GM20000 (cell line): ENCODE measurements around the gene ARL13B.
"Not testable (repeated sequence)": the region's sequence is repeated elsewhere in the genome, so short reads cannot be mapped to it uniquely, and the experiment has no call there.

ENCODE experiments used
- DNase-seq: peaks from one replicate; pipeline ENCODE4 v3.0.0; 2012; ENCODE audit warnings: low spot score
- TF ChIP-seq, protein P1 (sequence below): IDR thresholded peaks from 2 replicates; pipeline ENCODE4 v1.5.1; 2012; ENCODE audit warnings: mild to moderate bottlenecking, control low read depth; ENCODE audit errors: extremely low read depth, missing control alignments

The ARL13B gene

DNA sequence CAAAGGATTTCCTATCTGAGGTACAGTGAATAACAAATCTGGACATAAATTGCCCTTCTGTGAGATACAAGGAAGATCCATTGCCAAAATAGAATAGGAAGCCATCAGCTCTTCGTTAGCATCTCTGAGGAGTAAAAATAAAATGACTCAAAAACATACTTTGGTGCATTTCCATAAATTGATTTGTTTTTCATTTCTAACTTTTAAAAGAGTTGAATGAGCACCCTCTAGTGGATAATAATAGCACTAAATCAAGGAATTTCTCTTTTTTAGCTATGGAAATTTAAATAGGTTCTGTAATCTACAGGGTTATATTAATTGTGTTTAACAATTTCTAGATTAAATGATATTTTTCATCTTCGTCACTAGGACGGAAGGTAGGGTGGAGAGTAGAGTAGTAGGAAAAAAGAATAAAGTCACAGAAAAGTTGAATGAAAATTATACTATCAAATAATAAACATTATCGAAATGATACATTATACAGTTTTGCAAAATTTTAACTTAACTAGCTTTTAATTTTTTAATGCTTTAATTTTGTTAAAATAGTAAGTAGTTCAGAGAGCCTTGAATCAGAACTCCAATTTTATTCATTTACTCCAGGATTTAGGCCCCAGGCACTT lies 89.3 kb downstream of the ARL13B start:
- peak; percentile 8 for DNase-seq

DNA sequence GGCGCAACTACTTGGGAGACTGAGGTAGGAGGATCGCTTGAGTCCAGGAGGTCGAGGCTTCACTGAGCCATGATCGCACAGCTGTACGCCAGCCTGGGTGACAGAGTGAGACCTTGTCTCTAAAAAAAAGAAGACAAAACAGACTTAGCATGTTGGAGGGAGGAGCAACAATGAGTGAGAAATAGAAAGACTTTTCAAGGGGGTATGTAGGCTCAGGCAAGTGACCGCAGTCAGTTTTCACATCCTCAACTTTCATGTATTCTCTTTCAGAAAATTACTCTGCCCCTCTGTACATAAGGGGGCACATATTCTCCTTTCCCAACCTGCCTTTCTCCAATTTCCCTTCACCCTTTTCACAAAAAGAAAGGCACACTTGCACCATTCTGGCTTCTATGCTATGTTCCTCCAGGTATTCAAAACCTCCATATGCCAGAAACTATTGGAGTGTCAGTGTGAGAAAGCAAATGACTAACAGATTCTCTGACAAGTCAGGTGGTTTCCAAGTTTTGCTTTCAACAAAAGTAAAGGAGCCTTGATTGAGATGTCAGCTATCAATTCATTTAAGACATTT lies 90.5 kb downstream of the ARL13B start:
- DNase-seq: peak; percentile 21

More for the DNA sequence above, 89.3 kb downstream of the ARL13B start:
- TF ChIP-seq, protein P1, sequence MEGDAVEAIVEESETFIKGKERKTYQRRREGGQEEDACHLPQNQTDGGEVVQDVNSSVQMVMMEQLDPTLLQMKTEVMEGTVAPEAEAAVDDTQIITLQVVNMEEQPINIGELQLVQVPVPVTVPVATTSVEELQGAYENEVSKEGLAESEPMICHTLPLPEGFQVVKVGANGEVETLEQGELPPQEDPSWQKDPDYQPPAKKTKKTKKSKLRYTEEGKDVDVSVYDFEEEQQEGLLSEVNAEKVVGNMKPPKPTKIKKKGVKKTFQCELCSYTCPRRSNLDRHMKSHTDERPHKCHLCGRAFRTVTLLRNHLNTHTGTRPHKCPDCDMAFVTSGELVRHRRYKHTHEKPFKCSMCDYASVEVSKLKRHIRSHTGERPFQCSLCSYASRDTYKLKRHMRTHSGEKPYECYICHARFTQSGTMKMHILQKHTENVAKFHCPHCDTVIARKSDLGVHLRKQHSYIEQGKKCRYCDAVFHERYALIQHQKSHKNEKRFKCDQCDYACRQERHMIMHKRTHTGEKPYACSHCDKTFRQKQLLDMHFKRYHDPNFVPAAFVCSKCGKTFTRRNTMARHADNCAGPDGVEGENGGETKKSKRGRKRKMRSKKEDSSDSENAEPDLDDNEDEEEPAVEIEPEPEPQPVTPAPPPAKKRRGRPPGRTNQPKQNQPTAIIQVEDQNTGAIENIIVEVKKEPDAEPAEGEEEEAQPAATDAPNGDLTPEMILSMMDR: peak; percentile 27

DNA sequence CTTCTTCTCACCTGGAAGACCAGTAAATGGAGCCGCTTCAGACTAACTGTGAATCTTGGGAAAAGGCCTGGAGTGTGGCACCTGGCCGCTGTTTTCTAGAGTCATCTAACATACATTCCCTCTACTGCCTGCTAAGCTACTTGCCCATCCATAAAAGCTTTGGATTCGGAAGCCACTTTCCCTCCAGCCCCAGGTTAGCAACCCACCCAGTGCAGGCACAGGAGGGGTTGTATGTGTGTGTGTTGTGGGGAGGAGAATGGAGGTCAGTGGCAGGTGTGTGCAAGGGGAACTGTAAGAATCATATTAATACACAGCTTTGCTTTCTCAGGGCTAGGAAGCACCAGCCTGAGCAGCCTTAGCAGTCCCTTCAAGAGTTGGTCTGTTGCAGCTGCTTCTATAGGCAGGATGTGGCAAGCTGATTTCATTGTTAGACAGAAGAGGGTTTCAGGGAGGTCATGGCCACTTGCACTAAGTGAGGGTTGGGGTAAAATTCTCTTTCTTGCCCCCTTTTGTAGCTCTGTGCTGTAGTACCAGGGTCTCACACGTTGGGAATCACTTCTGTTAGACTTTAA lies 91.8 kb downstream of the ARL13B start:
- TF ChIP-seq, protein P1: no peak
- peak; percentile 22 for DNase-seq

More for the DNA sequence above, 90.5 kb downstream of the ARL13B start:
- TF ChIP-seq, protein P1: no peak

DNA sequence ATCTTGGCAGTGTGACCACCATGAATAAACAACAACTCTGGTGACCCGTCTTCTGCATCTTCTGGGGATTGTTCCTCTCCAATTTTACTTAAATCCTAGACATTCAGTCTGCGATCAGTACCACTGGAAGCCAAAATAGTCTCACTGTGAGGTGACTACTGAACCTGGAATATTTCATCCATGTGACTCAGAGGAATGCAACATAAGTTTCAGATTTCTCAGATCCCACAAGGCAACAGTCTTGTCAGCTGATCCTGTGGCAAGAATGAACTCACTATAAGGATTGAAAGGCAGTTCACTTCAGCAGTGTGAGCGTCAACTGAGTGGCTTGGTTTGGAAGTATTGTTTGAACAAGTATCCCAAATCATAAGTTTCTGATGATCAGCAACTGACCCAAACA lies 96.1 kb downstream of the ARL13B start:
- TF ChIP-seq, protein P1: no peak
- DNase-seq: no peak

DNA sequence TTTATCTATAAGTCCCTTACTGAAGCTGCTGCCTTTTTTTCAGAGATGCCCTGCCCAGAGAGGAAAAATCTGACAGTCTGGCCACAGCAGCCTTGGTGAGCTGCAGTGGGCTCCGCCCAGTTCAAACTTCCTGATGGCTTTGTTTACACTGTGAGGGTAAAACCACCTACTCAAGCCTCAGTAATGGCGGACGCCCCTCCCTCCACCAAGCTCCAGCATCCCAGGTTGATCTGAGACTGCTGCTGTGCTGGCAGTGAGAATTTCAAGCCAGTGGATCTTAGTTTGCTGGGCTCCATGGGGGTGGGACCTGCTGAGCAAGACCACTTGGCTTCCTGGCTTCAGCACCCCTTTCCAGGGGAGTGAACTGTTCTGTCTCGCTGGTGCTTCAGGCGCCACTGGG lies 100.6 kb downstream of the ARL13B start:
- not testable (repeated sequence) for DNase-seq

DNA sequence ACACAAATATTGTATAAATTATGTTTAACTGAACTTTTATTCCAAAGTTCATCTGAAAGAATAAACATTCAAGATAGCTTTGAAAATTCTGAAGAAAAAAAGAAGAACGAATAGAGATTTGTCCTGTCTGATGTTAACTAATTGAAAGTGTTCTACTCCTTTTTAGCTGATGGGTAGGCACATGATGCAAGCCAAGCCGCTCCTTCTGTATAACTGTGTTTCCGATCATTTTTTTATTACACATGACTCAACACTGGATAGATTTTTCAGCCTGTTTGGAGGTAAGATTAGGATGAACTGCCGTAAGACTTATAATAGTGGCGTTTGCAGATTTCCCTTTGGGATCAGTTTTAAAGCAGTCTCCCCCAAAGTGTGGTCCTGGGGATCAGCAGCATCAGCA lies 101.9 kb downstream of the ARL13B start:
- DNase-seq: no peak
- TF ChIP-seq, protein P1: no peak

DNA sequence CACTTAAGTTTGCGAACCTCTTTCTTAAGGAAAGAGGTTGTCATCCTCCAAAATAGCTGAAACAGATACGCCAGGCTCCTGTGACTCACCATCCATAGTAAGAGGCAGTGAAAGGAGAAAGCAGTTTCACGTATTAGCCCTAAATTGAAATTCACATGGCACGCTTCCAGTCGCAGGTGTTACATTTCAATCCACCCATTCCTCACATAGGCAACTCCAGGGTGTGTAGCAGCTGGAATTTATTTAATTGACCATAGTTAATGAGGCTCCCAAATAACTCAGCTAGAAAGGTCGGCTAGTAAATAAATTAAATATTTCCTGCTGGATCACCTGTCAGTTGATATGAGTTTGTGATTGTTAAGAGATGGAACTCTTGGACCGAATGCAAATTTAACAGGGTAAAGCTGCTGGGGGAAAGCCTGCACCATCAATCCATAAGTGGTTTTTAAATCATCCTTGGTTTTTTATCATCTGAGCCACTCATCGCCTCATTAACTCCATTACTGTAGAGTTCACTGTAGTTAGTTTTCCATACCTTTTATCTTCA lies 102.5 kb downstream of the ARL13B start:
- DNase-seq: no peak
- TF ChIP-seq, protein P1: no peak

DNA sequence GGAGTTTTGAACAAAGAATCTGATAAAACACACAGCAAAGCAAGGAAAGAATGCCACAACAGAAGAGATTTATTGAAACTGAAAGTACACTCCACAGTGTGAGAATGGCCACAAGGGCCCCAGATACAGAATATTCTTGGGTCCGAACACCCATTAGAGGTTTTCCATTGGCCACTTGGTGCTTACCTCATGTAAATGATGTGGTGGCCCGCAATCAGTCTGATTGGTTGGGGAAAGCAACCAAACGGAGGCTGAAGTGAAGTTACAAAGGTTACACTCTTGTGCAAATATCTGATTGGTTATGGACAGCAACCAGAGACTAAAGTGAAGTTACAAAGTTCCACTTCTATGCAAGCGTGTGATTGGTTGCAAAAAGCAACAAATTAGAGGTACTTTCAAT lies 103.3 kb downstream of the ARL13B start:
- TF ChIP-seq, protein P1: no peak
- DNase-seq: no peak
